Osteoblast (primary cell): Measurements from ENCODE around the gene ZNF317. TPM values are rescaled to one million over a fixed set of nuclear protein-coding genes. Genes with fewer than 3 reads are reported as not detected.

ENCODE experiments used
- DNase-seq: peaks from one replicate; pipeline ENCODE4 v3.0.0; 2011; ENCODE audit warnings: low spot score, mixed read lengths; ENCODE audit not compliant: insufficient read length; ENCODE audit errors: missing footprints
- H2AFZ ChIP-seq: 2 replicates; pipeline ENCODE4 v1.6.0; 2011; ENCODE audit warnings: mild to moderate bottlenecking, low read length
- H3K27ac ChIP-seq: 2 replicates; pipeline ENCODE4 v1.5.1; 2011; ENCODE audit warnings: mild to moderate bottlenecking, low read depth, low read length, moderate library complexity
- H3K27me3 ChIP-seq: 2 replicates; pipeline ENCODE4 v1.6.0; 2012; ENCODE audit warnings: mild to moderate bottlenecking, control low read depth, inconsistent platforms, low read length, moderate library complexity; ENCODE audit not compliant: insufficient read depth
- H3K36me3 ChIP-seq: 2 replicates; pipeline ENCODE4 v1.5.1; 2011; ENCODE audit warnings: mild to moderate bottlenecking, low read length, control low read depth, moderate library complexity; ENCODE audit not compliant: insufficient read depth
- H3K4me1 ChIP-seq: 2 replicates; pipeline ENCODE4 v1.5.1; 2011; ENCODE audit warnings: mild to moderate bottlenecking, low read length, control low read depth, moderate library complexity; ENCODE audit not compliant: insufficient read depth
- H3K4me2 ChIP-seq: 2 replicates; pipeline ENCODE4 v1.6.0; 2011; ENCODE audit warnings: mild to moderate bottlenecking, low read length; ENCODE audit not compliant: insufficient read depth
- H3K4me3 ChIP-seq: fragments of 200-600 bp; sonication (generic); 3 replicates; pipeline ENCODE4 v1.5.1; 2012; ENCODE audit warnings: mild to moderate bottlenecking, low read length, inconsistent platforms; ENCODE audit not compliant: insufficient read depth
- H3K79me2 ChIP-seq: 2 replicates; pipeline ENCODE4 v1.6.0; 2012; ENCODE audit warnings: mild to moderate bottlenecking, low read length, control low read depth, inconsistent platforms; ENCODE audit not compliant: insufficient read depth
- H3K9me3 ChIP-seq: 2 replicates; pipeline ENCODE4 v1.5.1; 2011; ENCODE audit warnings: low read depth, low read length, control low read depth
- H4K20me1 ChIP-seq: 2 replicates; pipeline ENCODE4 v1.6.0; 2012; ENCODE audit warnings: mild to moderate bottlenecking, low read length, control low read depth; ENCODE audit not compliant: insufficient read depth
- CTCF ChIP-seq: IDR thresholded peaks from 2 replicates; pipeline ENCODE4 v1.5.1; 2011; ENCODE audit warnings: mild to moderate bottlenecking, low read depth, low read length, moderate library complexity; ENCODE audit errors: extremely low read depth
- total RNA-seq: library from RNA; depleted of rRNA; stranded (reverse); fragments of >200 nt; gene quantifications from 2 replicates; pipeline ENCODE4 v1.2.3, GENCODE V29; 2012

The ZNF317 gene
- total RNA-seq, 1 donor = 20.3 TPM

- Histone ChIP-seq H4K20me1 (no peaks in the 10 kb centered on the region), H3K4me1 (no peaks in the 10 kb centered on the region), H3K27me3 (no peaks in the 10 kb centered on the region), H3K4me3 (no peak overlapping the region), H2AFZ (no peak overlapping the region), H3K4me2 (no peak overlapping the region), H3K27ac (no peak overlapping the region), H3K9me3 (no peaks in the 10 kb centered on the region), H3K36me3 (no peaks in the 10 kb centered on the region), H3K79me2 (no peaks in the 10 kb centered on the region)
- DNase-seq = no peak
- no peak for TF ChIP-seq CTCF
These were observed 7.8 kb upstream of the ZNF317 start for GRCh38 chr19:9132422-9132821.

GRCh38 chr19:9139609-9140158 is 513 bp upstream of the ZNF317 start:
- H3K9me3 ChIP-seq = no peaks in the 10 kb centered on the region
- peaks cover 44% of the 10 kb centered on the region for H3K79me2 ChIP-seq
- H2AFZ ChIP-seq = peak overlapping the region; percentile 94
- H3K27ac ChIP-seq = peak overlapping the region; percentile 87
- no peaks in the 10 kb centered on the region for H3K36me3 ChIP-seq
- no peaks in the 10 kb centered on the region for H3K27me3 ChIP-seq
- H3K4me1 ChIP-seq = peaks cover 9% of the 10 kb centered on the region
- DNase-seq = no peak
- H3K4me2 ChIP-seq = peak overlapping the region; percentile 85
- no peak for TF ChIP-seq CTCF
- H4K20me1 ChIP-seq = peaks cover 3% of the 10 kb centered on the region
- peak overlapping the region; percentile 87 for H3K4me3 ChIP-seq

GRCh38 chr19:9144920-9145319 is 4.7 kb downstream of the ZNF317 start:
- Histone ChIP-seq H3K79me2 (peaks cover 94% of the 10 kb centered on the region), H3K36me3 (peaks cover 7% of the 10 kb centered on the region), H3K4me3 (no peak overlapping the region), H3K9me3 (no peaks in the 10 kb centered on the region), H3K4me2 (no peak overlapping the region), H2AFZ (no peak overlapping the region), H3K4me1 (peaks cover 6% of the 10 kb centered on the region), H4K20me1 (peaks cover 20% of the 10 kb centered on the region), H3K27me3 (no peaks in the 10 kb centered on the region), H3K27ac (no peak overlapping the region)
- no peak for DNase-seq
- no peak for TF ChIP-seq CTCF

GRCh38 chr19:9146882-9147281 is 6.7 kb downstream of the ZNF317 start:
- no peak overlapping the region for H3K27ac ChIP-seq

More at GRCh38 chr19:9146882-9147281, 6.7 kb downstream of the ZNF317 start:
- no peaks in the 10 kb centered on the region for H3K4me1 ChIP-seq
- peaks cover 37% of the 10 kb centered on the region for H4K20me1 ChIP-seq
- TF ChIP-seq CTCF = no peak
- H2AFZ ChIP-seq = no peak overlapping the region
- peaks cover 95% of the 10 kb centered on the region for H3K79me2 ChIP-seq
- H3K36me3 ChIP-seq = peaks cover 7% of the 10 kb centered on the region
- no peaks in the 10 kb centered on the region for H3K9me3 ChIP-seq
- H3K4me2 ChIP-seq = no peak overlapping the region
- no peak for DNase-seq
- H3K4me3 ChIP-seq = no peak overlapping the region
- no peaks in the 10 kb centered on the region for H3K27me3 ChIP-seq
